HepG2 (cell line): ENCODE data around the gene GPR39. TPM values are rescaled to one million over a fixed set of nuclear protein-coding genes. Genes with fewer than 3 reads are reported as not detected.

ENCODE experiments used
- ATAC-seq: fragments of 200-7000 bp; cut with Tn5 transposase; 3 replicates; pipeline ENCODE4 v1.9.1; 2020; ENCODE audit warnings: mild to moderate bottlenecking, moderate library complexity
- BruUV-seq: library from RNA; stranded (reverse); fragments of 400-500 nt; replicated peaks from 2 replicates; lab custom pipeline; 2021; lab: Mats Ljungman, UMichigan
- CTCF ChIA-PET: fragments of 300-600 bp; formaldehyde crosslinking; extraction: SDS; loops from one replicate; lab custom pipeline; 2021; ENCODE audit warnings: low total read pairs, inconsistent platforms, low intra/inter-chr PET ratio; lab: Yijun Ruan, JAX
- POLR2A ChIA-PET: fragments of 350-600 bp; sonication (Branson Sonifier 250); formaldehyde crosslinking; loops from one replicate; lab custom pipeline; 2020; ENCODE audit warnings: antibody characterized with exemption, inconsistent platforms; lab: Yijun Ruan, JAX
- DNase-seq: peaks from one replicate; pipeline ENCODE4 v3.0.0-alpha.2; 2015; ENCODE audit warnings: low spot score
- FAIRE-seq: peaks from 3 replicates; lab custom pipeline; 2011; peaks lifted over from hg19 to GRCh38; lab: Jason Lieb, UNC
- H2AFZ ChIP-seq: one replicate; pipeline ENCODE4 v1.6.1; 2011; ENCODE audit warnings: low read length, inconsistent platforms
- H3K27ac ChIP-seq: fragments of 300-600 bp; 3 replicates; pipeline ENCODE4 v1.8.0; 2011; ENCODE audit warnings: mixed run types, mild to moderate bottlenecking, mixed read lengths, low read length, inconsistent platforms; ENCODE audit not compliant: insufficient read depth; ENCODE audit errors: extremely low read length
- H3K27me3 ChIP-seq, 2 experiments: fragments of 200-600 bp in 1 of 2; 2 replicates in 1 of 2; 3 replicates in 1 of 2; pipeline versions ENCODE4 v1.6.0 to v1.8.0; 2011; ENCODE audit warnings: low read length in 2 of 2, mild to moderate bottlenecking in 2 of 2, moderate library complexity in 2 of 2, inconsistent platforms in 1 of 2; ENCODE audit not compliant: insufficient read depth in 2 of 2, control insufficient read depth in 1 of 2
- H3K36me3 ChIP-seq, 2 experiments: fragments of 200-600 bp in 1 of 2; replicated peaks in 1 of 2; 2 replicates in 1 of 2; 3 replicates in 1 of 2; pipeline versions ENCODE4 v1.5.1 to v1.8.0; 2011; ENCODE audit warnings: low read length in 2 of 2, inconsistent platforms in 1 of 2; ENCODE audit not compliant: insufficient read depth in 2 of 2, control insufficient read depth in 1 of 2
- H3K4me1 ChIP-seq: 2 replicates; pipeline ENCODE4 v1.5.1; 2012; ENCODE audit warnings: low read length, inconsistent platforms; ENCODE audit not compliant: insufficient read depth
- H3K4me2 ChIP-seq: 2 replicates; pipeline ENCODE4 v1.6.0; 2011; ENCODE audit warnings: low read depth, low read length, inconsistent platforms
- H3K4me3 ChIP-seq, 3 experiments: fragments of 200-600 bp in 1 of 3; sonication (generic), shearing (Covaris generic) in 1 of 3; replicated peaks in 1 of 3; 2 replicates each; pipeline ENCODE4 v1.5.1; 2011 to 2016; ENCODE audit warnings: low read length in 3 of 3, inconsistent platforms in 2 of 3, low read depth in 2 of 3, mild to moderate bottlenecking in 2 of 3, control low read depth in 1 of 3, mixed read lengths in 1 of 3; ENCODE audit not compliant: insufficient read depth in 1 of 3
- H3K79me2 ChIP-seq: one replicate; pipeline ENCODE4 v1.6.1; 2011; ENCODE audit warnings: low read length, inconsistent platforms; ENCODE audit not compliant: insufficient read depth
- H3K9ac ChIP-seq: 2 replicates; pipeline ENCODE4 v1.6.0; 2011; ENCODE audit warnings: mild to moderate bottlenecking, low read depth, low read length, inconsistent platforms; ENCODE audit not compliant: insufficient read depth
- H3K9me3 ChIP-seq: 2 replicates; pipeline ENCODE4 v1.5.1; 2012; ENCODE audit warnings: mild to moderate bottlenecking, low read length
- H4K20me1 ChIP-seq: 2 replicates; pipeline ENCODE4 v1.6.0; 2011; ENCODE audit warnings: inconsistent platforms, mild to moderate bottlenecking, low read length, moderate library complexity; ENCODE audit not compliant: insufficient read depth
- CREB3 ChIP-seq: sonication (generic); formaldehyde crosslinking; IDR thresholded peaks from 2 replicates; pipeline ENCODE4 v1.5.0; 2020; ENCODE audit warnings: missing genetic modification reagents
- SCMH1 ChIP-seq: sonication (generic); formaldehyde crosslinking; IDR thresholded peaks from 2 replicates; pipeline ENCODE4 v1.9.0; 2021; ENCODE audit warnings: missing genetic modification reagents, mild to moderate bottlenecking, borderline replicate concordance
- ZFP91 ChIP-seq: sonication (generic); formaldehyde crosslinking; IDR thresholded peaks from 2 replicates; pipeline ENCODE4 v1.9.0; 2022; ENCODE audit warnings: missing genetic modification reagents, mild to moderate bottlenecking, borderline replicate concordance
- ZGPAT ChIP-seq: IDR thresholded peaks from 2 replicates; pipeline ENCODE4 v1.6.1; 2016; ENCODE audit warnings: mild to moderate bottlenecking
- ZKSCAN5 ChIP-seq: sonication (generic); formaldehyde crosslinking; IDR thresholded peaks from 2 replicates; pipeline ENCODE4 v1.5.1; 2020; ENCODE audit warnings: mild to moderate bottlenecking, missing genetic modification reagents
- ZNF362 ChIP-seq: sonication (generic); formaldehyde crosslinking; IDR thresholded peaks from 2 replicates; pipeline ENCODE4 v1.4.0; 2020; ENCODE audit warnings: missing genetic modification reagents, mild to moderate bottlenecking, borderline replicate concordance
- WGBS: methylation state at CpG from one replicate; pipeline ENCODE4 v1.1.6; 2017; ENCODE audit warnings: low lambda C conversion rate; 5-methylcytosine and 5-hydroxymethylcytosine counted together
- in situ Hi-C: cut with HindIII; loops from 2 replicates; pipeline ENCODE4 v1.10.0; 2017; ENCODE audit warnings: low pct_unique_long_range_greater_than_20kb; ENCODE audit not compliant: extremely low pct_ligation_motif_present
- intact Hi-C: fragments of 100-400 bp; cut with micrococcal nuclease; formaldehyde crosslinking; loops from one replicate; pipeline ENCODE4 v1.10.0; 2022; ENCODE audit not compliant: unreplicated experiment
- polyA plus RNA-seq, 8 experiments: library from polyadenylated mRNA; depleted of rRNA in 3 of 8; stranded (reverse) in 7 of 8; unstranded in 1 of 8; fragments of >200 nt; fragmentation: Illumina TruSeq in 4 of 8; extraction: Trizol in 4 of 8; gene quantifications; 2 replicates each; pipeline versions ENCODE4 v1.2.1 to v1.2.3, GENCODE V29; 2011 to 2016; ENCODE audit warnings: low read depth in 4 of 8, missing spikeins in 1 of 8, mixed read lengths in 1 of 8; ENCODE audit not compliant: insufficient read depth in 1 of 8
- total RNA-seq, 5 experiments: library from RNA; depleted of rRNA; stranded (reverse); fragments of >200 nt; fragmentation: Illumina TruSeq; extraction: Trizol; gene quantifications; 2 replicates each; pipeline ENCODE4 v1.2.3, GENCODE V29; 2016; ENCODE audit warnings: low read depth in 1 of 5
- TF ChIP-seq, protein P1 (sequence below): sonication (generic); formaldehyde crosslinking; IDR thresholded peaks from 2 replicates; pipeline ENCODE4 v1.4.0; 2020; ENCODE audit warnings: missing genetic modification reagents, borderline replicate concordance
- TF ChIP-seq, protein P2 (sequence below): sonication (generic); formaldehyde crosslinking; IDR thresholded peaks from 2 replicates; pipeline ENCODE4 v1.4.0; 2020; ENCODE audit warnings: missing genetic modification reagents
- TF ChIP-seq, protein P3 (sequence below): sonication (generic); formaldehyde crosslinking; IDR thresholded peaks from 2 replicates; pipeline ENCODE4 v1.4.0; 2020; ENCODE audit warnings: missing genetic modification reagents
- TF ChIP-seq, protein P4 (sequence below): sonication (generic); formaldehyde crosslinking; IDR thresholded peaks from 2 replicates; pipeline ENCODE4 v1.4.0; 2020; ENCODE audit warnings: missing genetic modification reagents

GPR39 gene
- total and polyA plus RNA-seq, 2 of the 13 experiments (the other 11 are each of a cell fraction or from before 2014, with no cell fraction given), result 0.16 to 0.62 TPM

DNA sequence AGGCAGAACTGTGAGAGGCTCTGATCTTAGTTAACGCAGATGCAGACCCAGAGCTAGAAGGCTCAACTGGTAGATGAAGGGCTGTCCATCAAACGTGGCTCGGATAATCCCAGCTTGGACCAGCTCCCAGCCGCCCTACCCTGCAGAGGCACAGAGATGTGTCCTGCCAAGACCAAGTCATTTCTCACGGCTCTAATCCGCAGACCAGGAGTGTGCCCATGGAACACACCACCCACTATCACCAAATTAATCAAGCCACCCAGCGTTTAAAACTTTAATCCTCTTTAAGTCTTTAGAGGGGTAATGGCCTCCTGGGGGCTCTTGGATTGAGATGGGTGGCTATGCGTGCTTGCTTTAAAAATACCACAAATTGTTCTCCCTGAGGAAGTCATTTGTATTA, 235.9 kb downstream of the GPR39 start:
- CTCF ChIA-PET, result no interaction called here
- intact Hi-C loops, result loop anchor here (5.0 to 10.0 kb wide), 2 partner anchors 105 to 388 kb away; no protein-coding TSS in a partner anchor
- BruUV-seq, result no TSS peak

More for the DNA sequence above, 235.9 kb downstream of the GPR39 start:
- ATAC-seq, result no peak
- no peaks in the 10 kb centered on the region for H3K36me3 ChIP-seq
- no peak overlapping the region for H2AFZ ChIP-seq
- H3K4me2 ChIP-seq, result no peak overlapping the region
- POLR2A ChIA-PET, result no interaction called here
- H3K27me3 ChIP-seq, result no peaks in the 10 kb centered on the region
- no peak for TF ChIP-seq ZNF362 (CRISPR knock-in tag)
- TF ChIP-seq ZKSCAN5 (CRISPR knock-in tag), result no peak
- TF ChIP-seq, protein P1, sequence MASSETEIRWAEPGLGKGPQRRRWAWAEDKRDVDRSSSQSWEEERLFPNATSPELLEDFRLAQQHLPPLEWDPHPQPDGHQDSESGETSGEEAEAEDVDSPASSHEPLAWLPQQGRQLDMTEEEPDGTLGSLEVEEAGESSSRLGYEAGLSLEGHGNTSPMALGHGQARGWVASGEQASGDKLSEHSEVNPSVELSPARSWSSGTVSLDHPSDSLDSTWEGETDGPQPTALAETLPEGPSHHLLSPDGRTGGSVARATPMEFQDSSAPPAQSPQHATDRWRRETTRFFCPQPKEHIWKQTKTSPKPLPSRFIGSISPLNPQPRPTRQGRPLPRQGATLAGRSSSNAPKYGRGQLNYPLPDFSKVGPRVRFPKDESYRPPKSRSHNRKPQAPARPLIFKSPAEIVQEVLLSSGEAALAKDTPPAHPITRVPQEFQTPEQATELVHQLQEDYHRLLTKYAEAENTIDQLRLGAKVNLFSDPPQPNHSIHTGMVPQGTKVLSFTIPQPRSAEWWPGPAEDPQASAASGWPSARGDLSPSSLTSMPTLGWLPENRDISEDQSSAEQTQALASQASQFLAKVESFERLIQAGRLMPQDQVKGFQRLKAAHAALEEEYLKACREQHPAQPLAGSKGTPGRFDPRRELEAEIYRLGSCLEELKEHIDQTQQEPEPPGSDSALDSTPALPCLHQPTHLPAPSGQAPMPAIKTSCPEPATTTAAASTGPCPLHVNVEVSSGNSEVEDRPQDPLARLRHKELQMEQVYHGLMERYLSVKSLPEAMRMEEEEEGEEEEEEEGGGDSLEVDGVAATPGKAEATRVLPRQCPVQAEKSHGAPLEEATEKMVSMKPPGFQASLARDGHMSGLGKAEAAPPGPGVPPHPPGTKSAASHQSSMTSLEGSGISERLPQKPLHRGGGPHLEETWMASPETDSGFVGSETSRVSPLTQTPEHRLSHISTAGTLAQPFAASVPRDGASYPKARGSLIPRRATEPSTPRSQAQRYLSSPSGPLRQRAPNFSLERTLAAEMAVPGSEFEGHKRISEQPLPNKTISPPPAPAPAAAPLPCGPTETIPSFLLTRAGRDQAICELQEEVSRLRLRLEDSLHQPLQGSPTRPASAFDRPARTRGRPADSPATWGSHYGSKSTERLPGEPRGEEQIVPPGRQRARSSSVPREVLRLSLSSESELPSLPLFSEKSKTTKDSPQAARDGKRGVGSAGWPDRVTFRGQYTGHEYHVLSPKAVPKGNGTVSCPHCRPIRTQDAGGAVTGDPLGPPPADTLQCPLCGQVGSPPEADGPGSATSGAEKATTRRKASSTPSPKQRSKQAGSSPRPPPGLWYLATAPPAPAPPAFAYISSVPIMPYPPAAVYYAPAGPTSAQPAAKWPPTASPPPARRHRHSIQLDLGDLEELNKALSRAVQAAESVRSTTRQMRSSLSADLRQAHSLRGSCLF (CRISPR knock-in tag), result no peak
- TF ChIP-seq ZGPAT (CRISPR knock-in tag), result no peak
- no peak for TF ChIP-seq ZFP91 (CRISPR knock-in tag)
- TF ChIP-seq, protein P2, sequence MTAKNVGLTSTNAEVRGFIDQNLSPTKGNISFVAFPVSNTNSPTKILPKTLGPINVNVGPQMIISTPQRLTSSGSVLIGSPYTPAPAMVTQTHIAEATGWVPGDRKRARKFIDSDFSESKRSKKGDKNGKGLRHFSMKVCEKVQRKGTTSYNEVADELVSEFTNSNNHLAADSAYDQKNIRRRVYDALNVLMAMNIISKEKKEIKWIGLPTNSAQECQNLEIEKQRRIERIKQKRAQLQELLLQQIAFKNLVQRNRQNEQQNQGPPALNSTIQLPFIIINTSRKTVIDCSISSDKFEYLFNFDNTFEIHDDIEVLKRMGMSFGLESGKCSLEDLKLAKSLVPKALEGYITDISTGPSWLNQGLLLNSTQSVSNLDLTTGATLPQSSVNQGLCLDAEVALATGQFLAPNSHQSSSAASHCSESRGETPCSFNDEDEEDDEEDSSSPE (CRISPR knock-in tag), result no peak
- no peak for TF ChIP-seq SCMH1
- TF ChIP-seq, protein P3, sequence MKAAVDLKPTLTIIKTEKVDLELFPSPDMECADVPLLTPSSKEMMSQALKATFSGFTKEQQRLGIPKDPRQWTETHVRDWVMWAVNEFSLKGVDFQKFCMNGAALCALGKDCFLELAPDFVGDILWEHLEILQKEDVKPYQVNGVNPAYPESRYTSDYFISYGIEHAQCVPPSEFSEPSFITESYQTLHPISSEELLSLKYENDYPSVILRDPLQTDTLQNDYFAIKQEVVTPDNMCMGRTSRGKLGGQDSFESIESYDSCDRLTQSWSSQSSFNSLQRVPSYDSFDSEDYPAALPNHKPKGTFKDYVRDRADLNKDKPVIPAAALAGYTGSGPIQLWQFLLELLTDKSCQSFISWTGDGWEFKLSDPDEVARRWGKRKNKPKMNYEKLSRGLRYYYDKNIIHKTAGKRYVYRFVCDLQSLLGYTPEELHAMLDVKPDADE (CRISPR knock-in tag), result no peak
- TF ChIP-seq CREB3 (CRISPR knock-in tag), result no peak
- TF ChIP-seq, protein P4, sequence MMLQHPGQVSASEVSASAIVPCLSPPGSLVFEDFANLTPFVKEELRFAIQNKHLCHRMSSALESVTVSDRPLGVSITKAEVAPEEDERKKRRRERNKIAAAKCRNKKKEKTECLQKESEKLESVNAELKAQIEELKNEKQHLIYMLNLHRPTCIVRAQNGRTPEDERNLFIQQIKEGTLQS, result no peak
- in situ Hi-C loops, result loop anchor here (10.0 to 25.0 kb wide), 2 partner anchors 510 to 1192 kb away; no protein-coding TSS in a partner anchor
- FAIRE-seq, result no peak
- H3K4me3 ChIP-seq, result no peak overlapping the region
- no peak overlapping the region for H3K9ac ChIP-seq
- H3K9me3 ChIP-seq, result no peaks in the 10 kb centered on the region
- no peaks in the 10 kb centered on the region for H4K20me1 ChIP-seq
- no peaks in the 10 kb centered on the region for H3K4me1 ChIP-seq
- 30% methylated on average over 5 of the region's 8 CpGs for WGBS
- no peaks in the 10 kb centered on the region for H3K79me2 ChIP-seq
- H3K27ac ChIP-seq, result no peak overlapping the region
- no peak for DNase-seq
